Smooth muscle cell (in vitro differentiated cells): ENCODE measurements around the gene ABHD16A. TPM values are rescaled to one million over a fixed set of nuclear protein-coding genes. Genes with fewer than 3 reads are reported as not detected.

Experiments used
- DNase-seq: peaks from one replicate; lab custom pipeline; 2025; ENCODE audit not compliant: unreplicated experiment; lab: John Stamatoyannopoulos, UW
- H2AFZ ChIP-seq: fragments of 200-600 bp; sonication (generic); 2 replicates; pipeline ENCODE4 v1.6.0; 2016; ENCODE audit warnings: antibody characterized with exemption, low read depth, mild to moderate bottlenecking
- H3F3A ChIP-seq: fragments of 200-600 bp; sonication (generic); 2 replicates; pipeline ENCODE4 v1.6.0; 2017; ENCODE audit warnings: antibody characterized with exemption, low read depth
- H3K27ac ChIP-seq: fragments of 200-600 bp; sonication (generic); 2 replicates; pipeline ENCODE4 v1.5.1; 2016; ENCODE audit warnings: low read depth, mild to moderate bottlenecking
- H3K27me3 ChIP-seq: fragments of 200-600 bp; sonication (generic); 2 replicates; pipeline ENCODE4 v1.6.1; 2016; ENCODE audit warnings: low read depth, mild to moderate bottlenecking
- H3K36me3 ChIP-seq: fragments of 200-600 bp; sonication (generic); 2 replicates; pipeline ENCODE4 v1.5.1; 2016; ENCODE audit warnings: low read depth
- H3K4me1 ChIP-seq: fragments of 200-600 bp; sonication (generic); 2 replicates; pipeline ENCODE4 v1.5.1; 2016; ENCODE audit warnings: low read depth
- H3K4me2 ChIP-seq: fragments of 200-600 bp; sonication (generic); 2 replicates; pipeline ENCODE4 v1.6.0; 2016; ENCODE audit warnings: mild to moderate bottlenecking
- H3K4me3 ChIP-seq: fragments of 200-600 bp; sonication (generic); 2 replicates; pipeline ENCODE4 v1.5.1; 2016; ENCODE audit warnings: mild to moderate bottlenecking
- H3K79me2 ChIP-seq: fragments of 200-600 bp; sonication (generic); 2 replicates; pipeline ENCODE4 v1.6.0; 2016; ENCODE audit warnings: low read depth, mild to moderate bottlenecking
- H3K9ac ChIP-seq: fragments of 200-600 bp; sonication (generic); 2 replicates; pipeline ENCODE4 v1.6.0; 2016; ENCODE audit warnings: low read depth
- H3K9me3 ChIP-seq: fragments of 200-600 bp; sonication (generic); replicated peaks from 2 replicates; pipeline ENCODE4 v1.5.1; 2016; ENCODE audit warnings: low read depth
- H4K20me1 ChIP-seq: fragments of 200-600 bp; sonication (generic); 2 replicates; pipeline ENCODE4 v1.6.0; 2016; ENCODE audit warnings: low read depth
- CTCF ChIP-seq: fragments of 200-600 bp; sonication (generic); IDR thresholded peaks from 2 replicates; pipeline ENCODE4 v1.5.1; 2017; ENCODE audit warnings: borderline replicate concordance, mild to moderate bottlenecking, antibody characterized with exemption; ENCODE audit not compliant: insufficient read depth, poor library complexity, severe bottlenecking
- WGBS: methylation state at CpG from one replicate; pipeline ENCODE4 v1.1.7; 2016; ENCODE audit warnings: low lambda C conversion rate; 5-methylcytosine and 5-hydroxymethylcytosine counted together
- polyA plus RNA-seq: library from polyadenylated mRNA; unstranded; fragments of >200 nt; fragmentation: Nextera tagmentation; extraction: Ambion mirVana; gene quantifications from 2 replicates; pipeline ENCODE4 v1.2.1, GENCODE V29; 2016
- total RNA-seq: library from RNA; depleted of rRNA; stranded (reverse); fragments of >200 nt; gene quantifications from 2 replicates; pipeline ENCODE4 v1.2.3, GENCODE V29; 2014

ABHD16A gene
- total and polyA plus RNA-seq, 2 experiments from 2014 or later: 24.9 to 39.9 TPM

- Histone ChIP-seq H3K27me3 (no peaks in the 10 kb centered on the region), H3K9ac (no peak overlapping the region), H3K27ac (no peak overlapping the region), H3K4me2 (no peak overlapping the region), H3K79me2 (no peaks in the 10 kb centered on the region), H3K4me1 (peaks cover 2% of the 10 kb centered on the region), H3K36me3 (no peaks in the 10 kb centered on the region), H3K4me3 (no peak overlapping the region), H2AFZ (no peak overlapping the region), H3K9me3 (no peaks in the 10 kb centered on the region), H4K20me1 (no peaks in the 10 kb centered on the region), H3F3A (no peaks in the 10 kb centered on the region)
- TF ChIP-seq CTCF: no peak
- WGBS: 92% methylated on average over 8 of the region's 8 CpGs
- no peak for DNase-seq
These were observed 46.3 kb upstream of the ABHD16A start for GRCh38 chr6:31749301-31750036.

- no peak overlapping the region for H3K4me3 ChIP-seq
- no peak for DNase-seq
- no peaks in the 10 kb centered on the region for H3K9me3 ChIP-seq
- 92% methylated on average over 1 of the region's 1 CpG for WGBS
- H3K36me3 ChIP-seq: no peaks in the 10 kb centered on the region
- H3K79me2 ChIP-seq: no peaks in the 10 kb centered on the region
- no peak overlapping the region for H3K9ac ChIP-seq
- H3K27me3 ChIP-seq: no peaks in the 10 kb centered on the region
- no peaks in the 10 kb centered on the region for H4K20me1 ChIP-seq
- H3F3A ChIP-seq: no peaks in the 10 kb centered on the region
- no peak for TF ChIP-seq CTCF
- H3K4me2 ChIP-seq: no peak overlapping the region
- H2AFZ ChIP-seq: no peak overlapping the region
- peaks cover 20% of the 10 kb centered on the region for H3K4me1 ChIP-seq
- no peak overlapping the region for H3K27ac ChIP-seq
These were observed 41.3 kb upstream of the ABHD16A start for GRCh38 chr6:31744422-31744821.

- H3F3A ChIP-seq: peaks cover 7% of the 10 kb centered on the region
- no peak overlapping the region for H3K4me2 ChIP-seq
- no peak overlapping the region for H3K4me3 ChIP-seq
- H3K79me2 ChIP-seq: no peaks in the 10 kb centered on the region
- no peak for DNase-seq
- H3K4me1 ChIP-seq: peaks cover 34% of the 10 kb centered on the region
- no peak overlapping the region for H3K9ac ChIP-seq
- H3K36me3 ChIP-seq: no peaks in the 10 kb centered on the region
- no peak overlapping the region for H2AFZ ChIP-seq
- WGBS: 93% methylated on average over 3 of the region's 3 CpGs
- H3K9me3 ChIP-seq: no peaks in the 10 kb centered on the region
- no peaks in the 10 kb centered on the region for H3K27me3 ChIP-seq
- no peak overlapping the region for H3K27ac ChIP-seq
- no peak for TF ChIP-seq CTCF
- no peaks in the 10 kb centered on the region for H4K20me1 ChIP-seq
These were observed 39.8 kb upstream of the ABHD16A start for GRCh38 chr6:31742894-31743293.

- 95% methylated on average over 2 of the region's 2 CpGs for whole genome bisulfite sequencing
- H3K27me3 ChIP-seq: no peaks in the 10 kb centered on the region
These were observed 38.7 kb upstream of the ABHD16A start for GRCh38 chr6:31741815-31742214.

More at GRCh38 chr6:31741815-31742214, 38.7 kb upstream of the ABHD16A start:
- Histone ChIP-seq H3K79me2 (peaks cover 2% of the 10 kb centered on the region), H3K36me3 (no peaks in the 10 kb centered on the region), H2AFZ (no peak overlapping the region), H3K9me3 (no peaks in the 10 kb centered on the region), H3K27ac (no peak overlapping the region), H3K4me2 (no peak overlapping the region), H3F3A (peaks cover 10% of the 10 kb centered on the region), H3K4me3 (no peak overlapping the region), H4K20me1 (no peaks in the 10 kb centered on the region), H3K9ac (no peak overlapping the region), H3K4me1 (peaks cover 44% of the 10 kb centered on the region)
- DNase-seq: no peak
- TF ChIP-seq CTCF: no peak
